Measurements from ENCODE around the gene SLC8A3.

SLC8A3 gene

DNA sequence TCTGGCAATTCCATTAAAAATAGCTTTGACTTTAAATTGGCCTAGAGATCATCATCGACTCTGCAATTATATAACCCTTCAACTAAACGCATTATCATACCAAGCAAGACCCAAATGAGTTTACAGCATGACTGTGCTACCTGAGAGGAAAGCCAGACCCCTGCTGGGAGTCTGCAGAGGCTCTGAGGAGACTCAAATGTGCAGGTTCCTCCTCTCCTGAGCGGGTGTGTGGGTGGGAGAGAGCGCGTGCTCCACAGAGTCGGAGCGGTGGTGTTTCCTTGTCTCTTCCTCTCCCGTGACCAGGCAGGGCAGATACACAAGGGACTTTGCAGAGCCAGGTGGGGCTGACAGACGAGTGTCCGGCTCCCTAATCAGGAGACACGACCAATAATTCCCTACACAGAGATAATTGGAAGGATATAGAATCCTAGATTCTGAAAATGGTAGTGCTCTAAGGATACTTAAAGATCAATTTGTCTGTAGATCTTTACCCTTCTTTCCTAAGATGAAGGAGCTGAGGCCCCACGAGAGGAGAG lies 74.1 kb downstream of the SLC8A3 start:
- no peak for DNase-seq (ENCODE audit: low spot score)

DNA sequence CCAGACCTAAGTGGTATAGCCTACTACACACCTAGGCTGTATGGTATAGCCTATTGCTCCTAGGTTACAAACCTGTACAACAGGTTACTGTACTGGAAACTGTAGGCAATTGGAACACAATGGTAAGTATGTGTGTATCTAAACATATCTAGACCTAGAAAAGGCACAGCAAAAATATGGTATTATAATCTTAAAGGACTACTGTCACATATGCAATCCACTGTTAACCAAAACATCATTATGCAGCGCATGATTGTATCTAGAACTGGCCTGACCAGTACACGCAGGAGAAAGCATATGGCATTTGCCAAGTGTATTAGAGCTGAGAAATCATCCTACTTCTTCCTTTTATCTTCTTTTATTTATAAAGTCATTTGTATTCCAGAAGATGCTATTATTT lies 75.5 kb downstream of the SLC8A3 start:
- DNase-seq (ENCODE audit: low spot score): no peak

DNA sequence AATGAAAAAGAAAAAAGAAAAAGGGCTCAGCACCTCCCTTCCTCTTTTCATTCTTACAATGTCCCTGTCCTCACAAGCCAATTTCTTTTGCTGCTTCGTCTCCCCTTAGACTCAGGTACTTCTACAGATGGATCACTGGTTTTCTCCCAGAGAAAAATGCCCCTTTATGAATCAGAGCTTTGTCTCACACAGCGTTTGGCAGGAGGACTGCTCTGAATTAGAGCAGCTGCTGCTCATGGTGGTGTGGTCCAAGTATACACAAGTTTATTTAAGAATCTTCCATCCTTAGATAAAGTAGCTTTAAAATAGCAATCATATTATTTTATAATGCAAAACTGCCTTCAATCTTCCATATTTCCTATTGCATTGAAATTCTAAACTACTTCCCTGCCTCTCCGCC lies 80.3 kb downstream of the SLC8A3 start:
- no peak for DNase-seq (ENCODE audit: low spot score)

DNA sequence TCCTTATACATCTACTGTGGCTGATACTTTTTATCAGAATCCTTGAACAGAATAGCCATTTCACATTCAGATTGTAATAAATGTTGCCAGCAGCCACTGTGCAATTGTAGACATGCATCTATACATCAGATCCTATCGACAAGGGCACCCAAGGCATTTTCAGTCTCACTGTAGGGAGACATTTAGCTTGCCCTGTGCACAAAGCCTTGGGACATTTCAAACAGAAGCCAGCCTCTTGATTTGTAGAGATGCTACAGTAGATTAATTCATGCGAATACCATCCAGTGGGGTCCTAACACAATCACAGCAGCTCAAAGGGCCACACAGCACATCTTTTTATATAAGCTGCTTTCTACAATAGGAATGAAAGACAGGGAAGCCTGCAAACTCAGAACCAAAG lies 81.4 kb downstream of the SLC8A3 start:
- DNase-seq (ENCODE audit: low spot score): no peak

DNA sequence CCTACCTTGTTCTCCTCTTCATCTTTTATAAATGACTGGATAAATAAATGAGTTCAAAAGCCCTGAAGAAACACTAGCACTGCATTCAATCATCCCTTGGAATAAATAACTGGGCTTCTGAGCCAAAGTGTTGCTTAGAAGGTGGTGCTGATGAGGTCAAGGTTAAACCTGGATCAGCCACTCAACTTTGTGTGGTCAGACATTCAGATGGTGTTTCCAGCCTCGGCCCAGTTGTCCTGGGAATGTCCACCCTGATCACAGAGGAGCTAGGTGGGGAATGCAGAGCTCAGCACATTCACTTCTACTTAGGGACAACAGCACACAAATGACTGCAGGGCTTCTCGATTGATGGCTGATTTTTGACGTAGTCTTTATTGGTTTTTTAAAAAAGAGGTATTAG lies 88.7 kb downstream of the SLC8A3 start:
- DNase-seq (ENCODE audit: low spot score): no peak

DNA sequence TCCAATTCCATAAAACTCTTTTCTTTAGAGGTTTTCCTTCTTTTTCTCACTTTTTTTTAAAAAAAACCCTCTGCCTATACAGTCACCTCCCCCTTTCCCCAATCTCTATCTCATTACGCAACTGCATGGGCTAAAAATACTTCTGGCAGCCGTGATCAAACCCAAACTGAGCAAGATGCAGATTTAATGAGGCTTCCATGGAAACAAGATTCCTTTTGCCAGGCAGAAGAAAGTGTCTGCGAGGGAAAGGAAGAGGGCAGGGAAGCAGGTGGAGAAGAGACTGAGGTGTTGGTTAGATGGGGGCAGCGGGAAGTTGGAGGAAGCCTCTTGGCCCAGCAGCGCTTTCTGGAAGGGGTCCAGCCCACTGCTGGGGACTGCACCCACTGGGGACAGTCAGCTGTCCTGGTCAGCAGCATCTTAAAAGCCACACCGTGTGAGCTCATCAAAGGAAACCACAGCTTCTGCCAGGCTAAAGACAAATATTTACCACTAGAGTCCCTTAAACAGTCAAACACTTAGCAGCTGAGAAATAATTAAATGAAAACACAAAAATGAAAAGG lies 90.4 kb downstream of the SLC8A3 start:
- DNase-seq (ENCODE audit: low spot score): no peak

DNA sequence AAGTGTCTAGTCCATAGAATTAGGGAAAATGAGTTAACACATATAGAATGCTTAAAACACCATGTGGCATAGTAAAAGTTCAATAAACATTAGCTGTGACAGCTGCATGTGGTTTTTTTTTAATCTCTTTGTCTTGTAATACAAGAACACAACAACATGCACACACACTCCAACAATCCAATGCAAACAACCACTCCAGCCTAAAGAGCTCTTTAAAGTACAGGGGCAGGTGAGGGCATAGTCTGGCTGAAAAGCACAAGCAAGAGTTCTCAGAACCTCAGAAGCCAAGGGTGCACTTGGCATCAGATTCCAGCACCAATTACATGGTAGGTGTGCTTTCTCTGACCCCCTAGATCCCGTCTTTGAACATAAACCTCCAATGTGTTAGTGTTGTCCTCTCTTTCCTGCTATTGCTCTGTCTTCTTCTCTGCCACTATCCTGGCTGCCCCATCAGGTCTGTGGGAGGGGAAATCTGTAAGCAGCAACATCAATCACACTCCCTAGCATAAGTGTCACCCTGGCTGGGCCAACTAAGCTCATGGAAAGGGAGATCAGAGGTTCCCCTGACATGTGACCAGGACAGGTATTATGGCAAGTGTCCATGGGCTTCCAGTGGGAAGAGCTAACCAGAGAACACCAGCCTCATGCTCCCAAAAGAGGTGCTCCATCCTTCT lies 91.0 kb downstream of the SLC8A3 start:
- no peak for DNase-seq (ENCODE audit: low spot score)

DNA sequence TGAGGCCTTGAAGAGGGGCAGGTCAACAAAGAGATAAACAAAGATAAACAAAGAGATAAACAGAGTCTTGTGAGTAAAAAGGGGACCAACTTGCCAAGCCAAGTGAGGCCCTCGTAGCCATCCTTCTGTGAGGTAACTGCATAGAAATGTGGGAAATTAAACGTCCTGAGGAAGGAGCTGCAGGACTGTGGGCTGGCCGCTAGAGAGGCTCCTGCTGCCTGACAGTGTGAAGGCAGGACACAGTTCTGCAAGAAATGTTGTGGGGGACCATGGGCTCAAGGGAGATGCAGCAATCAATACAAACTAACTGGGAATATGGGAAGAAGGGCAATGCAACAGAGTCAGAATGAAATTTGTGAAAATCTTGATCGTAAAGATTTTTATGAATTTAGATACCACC lies 91.9 kb downstream of the SLC8A3 start:
- peak; percentile 15 for DNase-seq (ENCODE audit: low spot score)

DNA sequence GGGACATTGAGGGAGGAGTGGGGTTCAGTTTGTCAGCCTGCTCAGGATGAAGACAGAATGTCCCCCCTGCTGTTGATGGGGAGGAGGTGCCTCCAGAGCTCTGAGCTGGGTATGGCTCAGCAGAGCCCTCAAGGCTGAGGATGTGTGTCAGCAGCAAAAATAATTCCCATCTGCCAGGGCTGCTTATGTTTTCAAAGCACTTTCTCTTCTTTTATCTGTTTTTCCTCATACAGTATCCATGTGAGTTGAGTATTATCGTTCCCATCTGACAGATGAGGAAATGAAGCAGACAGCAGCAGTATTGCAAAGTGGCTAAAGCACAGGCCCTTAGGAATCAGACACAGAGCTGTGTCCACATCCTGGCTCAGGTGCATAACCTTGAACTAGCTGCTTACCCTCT lies 94.1 kb downstream of the SLC8A3 start:
- DNase-seq (ENCODE audit: low spot score): no peak

DNA sequence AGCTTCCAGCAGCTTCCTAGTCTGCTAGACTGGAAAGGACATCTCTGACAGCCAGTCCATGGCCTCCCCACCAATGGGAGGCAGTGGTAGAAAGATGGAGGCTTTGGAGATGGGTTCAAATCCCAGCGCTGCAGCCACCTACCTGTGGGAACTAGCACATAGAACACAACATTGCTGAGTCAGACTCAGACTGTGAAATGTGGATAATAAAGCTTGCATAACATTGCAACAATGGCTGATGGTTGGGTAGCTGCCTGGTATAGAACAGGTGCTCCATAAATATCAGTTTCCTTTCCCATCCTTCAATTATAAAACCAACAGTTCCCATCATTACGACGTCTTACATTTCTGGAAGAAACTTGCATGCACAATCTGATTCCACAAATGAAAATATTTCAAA lies 94.6 kb downstream of the SLC8A3 start:
- DNase-seq (ENCODE audit: low spot score): no peak

DNA sequence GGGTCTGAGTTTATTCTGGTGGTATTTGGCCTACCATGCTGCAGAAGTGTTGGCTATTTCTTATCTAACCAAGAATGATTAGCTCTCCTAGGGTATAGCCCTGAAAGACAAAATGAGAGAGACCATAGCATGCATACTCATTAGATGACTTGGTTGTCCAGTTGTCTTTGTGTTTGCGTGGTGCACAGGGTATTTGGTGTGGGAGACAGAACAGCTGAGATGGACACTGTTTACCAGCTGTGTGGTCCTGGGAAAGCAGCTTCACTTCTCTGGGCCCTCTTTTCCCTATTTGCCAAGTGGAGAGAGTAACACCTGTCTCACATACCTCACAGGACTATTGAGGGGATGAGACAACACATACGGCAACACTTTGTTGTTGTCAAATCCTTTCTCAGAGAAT lies 95.6 kb downstream of the SLC8A3 start:
- DNase-seq (ENCODE audit: low spot score): no peak

DNA sequence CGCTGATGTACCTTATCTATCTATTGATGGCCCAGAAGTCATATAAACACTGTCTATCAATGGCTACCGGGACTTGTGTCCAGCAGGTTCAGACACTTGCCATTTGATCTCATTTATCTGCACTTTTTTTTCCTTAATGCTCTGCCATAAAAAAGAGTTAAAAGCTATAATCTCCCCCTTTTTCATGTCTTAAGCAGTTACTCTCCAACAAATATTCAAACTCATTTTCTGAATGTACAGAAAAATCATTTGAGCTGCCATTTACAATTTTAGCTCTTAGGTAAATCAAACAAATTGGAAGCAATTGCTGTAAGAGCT lies 101.4 kb downstream of the SLC8A3 start:
- no peak for DNase-seq (ENCODE audit: low spot score)

DNA sequence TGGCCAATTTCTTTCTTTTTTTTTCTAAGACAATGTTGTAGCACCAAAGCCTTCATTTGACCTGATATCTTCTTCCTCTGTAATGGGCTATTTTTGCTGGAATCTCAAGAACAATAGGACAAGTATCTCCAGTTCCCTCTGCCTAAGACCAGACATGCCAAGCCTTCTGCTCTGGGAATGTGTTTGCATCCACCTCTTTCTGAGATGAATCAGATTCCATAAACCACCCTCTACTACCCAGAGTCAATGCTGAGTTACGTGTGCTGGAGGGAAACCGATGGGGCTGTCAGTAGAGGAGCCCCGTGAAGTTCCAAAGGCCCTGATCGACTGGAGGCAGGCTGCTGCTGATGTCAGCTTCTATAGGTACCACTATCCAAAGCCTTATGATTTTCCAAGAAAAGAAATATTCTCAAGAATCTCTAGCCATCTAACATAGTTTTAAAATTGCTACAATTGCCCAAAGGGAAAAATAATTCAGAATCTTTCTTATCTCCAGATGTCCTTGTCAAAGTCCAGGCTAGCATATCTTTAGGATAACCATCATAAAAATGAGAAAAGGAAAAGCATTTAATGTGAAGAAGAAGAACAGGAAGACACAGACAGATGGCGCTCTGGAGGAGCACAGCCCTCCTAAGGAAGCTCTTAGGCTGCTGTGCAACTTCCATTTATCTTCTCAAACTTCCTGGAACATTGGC lies 101.9 kb downstream of the SLC8A3 start:
- peak; percentile 40 for DNase-seq (ENCODE audit: low spot score)

DNA sequence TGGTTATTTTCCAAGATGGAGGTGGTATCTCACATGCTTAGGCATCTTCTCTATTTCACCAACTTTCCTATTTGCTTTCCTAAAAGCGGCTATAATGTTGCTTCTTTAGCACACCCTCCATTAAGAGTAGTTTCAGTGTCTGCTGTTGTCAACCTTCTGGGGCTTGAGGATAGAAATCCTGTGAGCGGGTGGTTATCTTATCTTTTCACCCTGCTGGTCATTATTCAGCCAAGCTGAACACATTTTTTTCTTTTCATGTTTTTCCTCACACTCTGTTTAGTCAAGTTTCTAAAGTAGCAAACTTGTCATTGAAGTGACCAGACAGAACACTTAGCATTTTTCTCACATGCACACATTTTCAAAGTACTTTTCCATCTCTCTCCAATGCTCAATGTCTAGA lies 104.5 kb downstream of the SLC8A3 start:
- no peak for DNase-seq (ENCODE audit: low spot score)

DNA sequence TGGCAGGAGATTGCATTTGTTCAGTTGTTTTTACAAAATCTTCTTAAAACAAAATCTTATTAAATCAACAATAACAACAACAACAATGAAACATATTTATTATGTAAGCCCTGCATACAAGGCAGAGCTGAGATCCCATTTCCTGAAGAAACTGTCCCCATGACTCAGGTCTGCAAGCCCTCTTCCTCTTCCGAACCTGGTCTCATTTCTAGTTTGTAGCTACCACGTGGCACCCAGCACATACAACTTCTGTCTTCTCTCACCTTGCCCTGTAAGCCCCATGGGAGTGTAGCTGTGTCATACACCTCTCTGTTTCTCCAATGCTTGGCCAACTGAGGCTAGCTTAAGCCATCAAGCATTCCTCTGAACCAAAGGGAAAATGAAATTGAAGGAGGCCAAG lies 106.4 kb downstream of the SLC8A3 start:
- DNase-seq (ENCODE audit: low spot score): no peak

DNA sequence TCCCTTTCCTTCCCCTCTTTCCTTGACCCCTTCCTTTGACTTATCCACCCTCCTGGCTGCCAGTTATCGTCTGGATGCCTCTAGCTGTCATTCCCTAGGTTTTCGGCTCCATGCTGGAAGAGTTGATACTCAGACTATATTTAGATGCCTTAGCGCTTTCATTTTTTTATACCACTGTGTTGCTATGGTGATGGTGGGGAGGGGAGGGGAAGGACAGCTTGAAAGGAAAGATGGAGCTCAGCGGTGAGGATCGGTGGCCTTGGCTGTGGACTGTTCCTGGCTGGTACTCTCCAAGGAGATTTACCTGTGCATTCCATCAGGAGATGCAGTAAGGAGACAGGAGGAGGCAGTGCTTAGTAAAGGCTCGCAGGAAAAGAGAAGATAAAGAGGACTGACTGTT lies 108.7 kb downstream of the SLC8A3 start:
- no peak for DNase-seq (ENCODE audit: low spot score)

DNA sequence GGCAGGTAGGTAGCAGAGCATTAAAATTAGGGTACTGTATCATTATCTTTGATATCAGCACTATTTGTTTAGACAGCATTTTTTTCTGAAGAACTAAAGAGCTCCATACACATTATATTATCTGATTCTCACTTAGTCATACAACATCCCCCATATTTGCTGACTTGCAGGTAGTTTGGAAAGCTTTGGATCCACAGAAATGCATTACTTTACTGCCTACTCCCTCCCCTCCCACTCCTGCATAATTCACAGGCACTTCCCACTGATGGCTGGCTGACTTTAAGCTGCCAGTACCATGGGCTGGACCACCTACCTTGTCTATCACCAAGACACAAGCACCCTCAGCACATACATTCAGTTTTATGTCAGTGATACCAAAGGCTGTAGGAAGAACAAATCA lies 110.4 kb downstream of the SLC8A3 start:
- no peak for DNase-seq (ENCODE audit: low spot score)

DNA sequence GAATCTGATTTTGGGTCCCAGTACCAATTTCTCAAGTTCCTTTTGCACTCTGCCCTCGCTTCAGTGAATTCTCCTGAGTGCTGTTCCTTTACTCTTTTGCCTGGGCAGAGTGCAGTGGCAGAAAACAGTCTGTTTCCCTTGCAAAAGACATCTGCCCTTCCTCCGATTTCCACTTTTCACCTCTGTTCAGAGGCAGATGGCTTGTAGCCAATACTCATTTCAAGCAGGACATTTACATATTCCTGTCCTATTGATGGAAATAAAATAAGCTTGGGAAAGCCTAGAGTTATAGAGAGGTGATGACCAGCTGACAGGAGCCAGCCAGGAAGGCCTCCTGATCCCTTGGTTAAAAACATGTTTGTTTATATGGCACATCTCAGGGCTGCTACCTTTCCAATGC lies 111.0 kb downstream of the SLC8A3 start:
- no peak for DNase-seq (ENCODE audit: low spot score)

DNA sequence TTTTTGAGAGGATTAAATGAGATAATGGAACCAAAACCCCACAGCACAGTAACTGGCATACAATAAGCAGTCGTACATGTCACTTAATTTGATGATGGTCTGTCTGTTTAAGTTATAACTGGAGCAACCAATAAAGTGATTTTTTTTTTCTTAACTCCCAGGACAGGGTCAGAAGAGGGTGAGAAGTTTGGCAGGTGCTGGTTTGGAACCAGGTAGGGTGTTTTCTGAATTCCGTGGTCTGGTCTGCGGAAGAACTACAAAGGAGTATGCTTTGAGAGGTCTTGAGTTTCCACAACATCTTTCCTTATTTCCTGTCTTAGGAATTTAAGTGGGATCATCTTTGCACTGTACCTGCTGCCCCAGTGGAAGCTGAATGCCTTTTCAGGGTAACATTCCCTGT lies 111.7 kb downstream of the SLC8A3 start:
- DNase-seq (ENCODE audit: low spot score): no peak

DNA sequence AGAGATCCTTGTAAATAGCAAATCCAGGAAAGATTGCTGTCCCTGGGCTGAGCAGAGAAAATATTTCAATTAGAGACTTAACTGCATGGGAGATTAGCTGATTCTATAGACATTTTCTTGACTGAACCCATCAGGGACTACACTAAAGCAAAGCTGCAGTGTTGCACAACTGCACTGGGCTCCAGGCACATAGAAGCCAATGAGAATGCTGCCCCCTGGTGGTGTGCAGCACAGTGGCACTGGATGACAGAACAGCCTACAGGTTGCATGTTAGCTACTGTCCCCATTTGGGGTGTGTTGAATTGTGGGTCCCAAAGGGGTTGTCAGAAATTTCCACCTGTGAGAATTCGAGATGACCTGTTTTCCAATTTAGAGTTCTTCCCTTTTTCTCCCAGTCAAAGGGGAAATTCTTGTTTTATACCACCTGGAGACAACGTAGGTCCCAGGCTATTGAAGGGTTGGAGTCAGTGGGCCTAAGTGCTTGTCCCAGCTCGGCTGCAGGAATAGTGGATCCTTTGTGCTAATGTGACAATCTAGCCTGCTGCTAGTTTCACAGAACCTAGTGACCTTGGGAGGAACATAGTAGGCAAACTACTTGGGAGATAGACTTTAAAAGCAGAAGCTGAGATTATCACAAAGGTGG lies 114.7 kb downstream of the SLC8A3 start:
- DNase-seq (ENCODE audit: low spot score): peak; percentile 54

DNA sequence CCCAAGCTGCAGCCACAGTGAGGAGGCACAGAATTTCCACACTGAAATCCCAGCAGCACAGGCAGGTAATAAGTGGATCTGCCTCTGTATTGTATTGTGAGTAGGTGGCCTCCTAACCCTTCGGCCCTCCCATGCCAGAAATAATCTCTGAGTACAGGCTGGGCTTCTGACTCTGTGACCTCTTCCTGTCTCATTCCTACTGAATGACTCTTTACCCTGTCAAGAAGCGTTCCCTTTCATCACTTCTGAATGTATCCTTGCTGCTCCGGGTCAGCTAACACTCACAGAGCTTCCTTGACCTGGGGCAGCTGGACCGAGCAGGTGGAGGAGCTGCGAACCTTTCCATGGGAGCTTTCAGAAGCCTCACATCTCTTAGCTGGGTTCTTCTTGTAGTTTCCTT lies 119.6 kb downstream of the SLC8A3 start:
- no peak for DNase-seq (ENCODE audit: low spot score)

DNA sequence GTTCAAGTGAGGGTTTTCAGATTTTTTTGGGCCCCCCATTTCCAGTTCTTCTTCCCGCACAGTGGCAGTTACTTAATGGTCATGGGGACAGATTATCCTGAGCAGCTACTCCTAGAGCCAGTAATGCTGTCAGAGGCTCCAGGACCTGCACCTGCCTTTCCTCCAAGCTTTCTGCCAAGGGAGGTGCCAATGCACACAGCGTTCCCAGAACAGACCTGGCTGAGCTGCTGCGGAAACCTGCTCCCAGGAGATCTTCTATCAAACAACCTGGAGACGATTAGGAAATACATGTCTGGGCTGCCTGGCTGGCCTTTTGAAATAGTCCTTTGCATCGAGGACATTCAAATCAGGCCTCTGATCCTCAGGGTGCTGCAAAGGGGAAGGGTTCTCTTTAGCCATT lies 120.9 kb downstream of the SLC8A3 start:
- no peak for DNase-seq (ENCODE audit: low spot score)

DNA sequence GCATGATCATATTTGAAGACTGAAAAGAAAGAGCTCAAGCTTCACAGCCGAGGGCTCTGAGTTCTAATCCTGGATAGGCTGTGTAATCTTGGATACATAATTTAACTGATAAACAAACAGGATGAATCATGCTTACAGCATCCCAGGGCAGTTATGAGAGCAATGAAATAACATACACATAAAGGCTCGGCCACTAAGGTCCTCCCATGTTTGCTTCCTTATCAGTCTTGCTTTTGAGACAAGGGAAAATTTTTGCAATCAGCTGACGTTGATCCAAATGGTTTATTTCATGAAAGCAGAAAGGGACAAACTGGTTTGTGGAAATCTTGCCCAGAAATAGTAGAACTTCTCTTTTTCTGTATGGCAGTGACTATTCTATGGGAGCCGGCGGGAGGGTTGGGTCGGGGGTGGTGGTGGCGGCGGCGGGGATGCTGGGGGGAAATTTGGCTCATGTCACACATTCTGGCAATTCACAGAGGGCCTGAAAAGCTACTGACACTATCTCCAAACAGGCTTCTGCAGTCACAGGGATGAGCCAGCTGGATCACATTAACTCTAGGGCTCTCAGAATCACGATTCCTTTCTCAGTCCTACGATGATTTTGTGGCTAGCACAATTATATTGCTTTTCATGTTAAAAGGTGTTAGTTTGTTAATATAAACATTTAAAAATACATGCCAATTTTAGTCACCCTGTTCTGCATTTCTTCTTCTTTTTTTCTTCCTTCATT lies 124.5 kb downstream of the SLC8A3 start:
- no peak for DNase-seq (ENCODE audit: low spot score)

All from kidney capillary endothelial cell (primary cell).